ENCODE results near the gene SLC8A2.

Gene SLC8A2

DNA sequence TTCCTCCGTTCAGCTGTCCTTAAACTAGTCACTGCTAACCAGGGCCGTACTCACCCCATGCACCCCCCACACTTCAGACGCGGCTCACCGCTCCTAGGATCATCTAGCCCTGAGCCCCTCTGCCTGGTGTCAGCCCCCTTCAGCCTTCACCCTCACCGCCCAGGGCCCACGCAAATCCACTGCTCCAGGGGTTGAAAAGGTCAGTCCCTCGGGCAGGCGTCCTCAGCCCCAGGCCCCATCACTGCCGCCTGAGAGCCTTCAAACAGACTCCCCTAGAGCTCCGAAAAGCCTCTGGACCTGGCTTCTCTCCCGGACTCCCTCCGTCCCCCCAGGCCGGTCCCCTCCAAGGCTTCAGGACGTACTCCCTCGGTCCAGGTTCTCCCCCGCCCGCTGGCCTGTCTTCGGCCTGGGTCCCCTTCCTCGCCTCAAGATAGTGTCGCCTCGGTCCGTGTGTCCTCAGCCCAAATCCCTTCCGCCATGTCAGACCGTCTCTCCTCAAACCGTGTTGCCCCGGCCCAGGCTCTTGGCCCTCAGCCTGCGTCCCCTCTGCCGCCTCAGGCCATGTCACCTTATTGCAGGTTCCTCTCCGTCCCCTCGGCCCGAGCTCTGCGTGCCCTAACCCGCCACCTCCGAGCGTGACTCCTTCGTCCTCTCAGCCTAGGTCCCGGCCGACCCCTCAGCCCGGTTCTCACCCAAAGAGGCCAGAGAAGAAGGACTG, 42.6 kb upstream of the SLC8A2 start:
- H3K4me3 ChIP-seq (ENCODE audit: low read depth, low read length) = peak overlapping the region; percentile 99
- TF ChIP-seq, protein P1, sequence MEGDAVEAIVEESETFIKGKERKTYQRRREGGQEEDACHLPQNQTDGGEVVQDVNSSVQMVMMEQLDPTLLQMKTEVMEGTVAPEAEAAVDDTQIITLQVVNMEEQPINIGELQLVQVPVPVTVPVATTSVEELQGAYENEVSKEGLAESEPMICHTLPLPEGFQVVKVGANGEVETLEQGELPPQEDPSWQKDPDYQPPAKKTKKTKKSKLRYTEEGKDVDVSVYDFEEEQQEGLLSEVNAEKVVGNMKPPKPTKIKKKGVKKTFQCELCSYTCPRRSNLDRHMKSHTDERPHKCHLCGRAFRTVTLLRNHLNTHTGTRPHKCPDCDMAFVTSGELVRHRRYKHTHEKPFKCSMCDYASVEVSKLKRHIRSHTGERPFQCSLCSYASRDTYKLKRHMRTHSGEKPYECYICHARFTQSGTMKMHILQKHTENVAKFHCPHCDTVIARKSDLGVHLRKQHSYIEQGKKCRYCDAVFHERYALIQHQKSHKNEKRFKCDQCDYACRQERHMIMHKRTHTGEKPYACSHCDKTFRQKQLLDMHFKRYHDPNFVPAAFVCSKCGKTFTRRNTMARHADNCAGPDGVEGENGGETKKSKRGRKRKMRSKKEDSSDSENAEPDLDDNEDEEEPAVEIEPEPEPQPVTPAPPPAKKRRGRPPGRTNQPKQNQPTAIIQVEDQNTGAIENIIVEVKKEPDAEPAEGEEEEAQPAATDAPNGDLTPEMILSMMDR (IDR thresholded peaks at IDR 0.05; ENCODE audit: low read depth, low read length, missing control alignments) = no peak
- DNase-seq (ENCODE audit: low read depth) = no peak

DNA sequence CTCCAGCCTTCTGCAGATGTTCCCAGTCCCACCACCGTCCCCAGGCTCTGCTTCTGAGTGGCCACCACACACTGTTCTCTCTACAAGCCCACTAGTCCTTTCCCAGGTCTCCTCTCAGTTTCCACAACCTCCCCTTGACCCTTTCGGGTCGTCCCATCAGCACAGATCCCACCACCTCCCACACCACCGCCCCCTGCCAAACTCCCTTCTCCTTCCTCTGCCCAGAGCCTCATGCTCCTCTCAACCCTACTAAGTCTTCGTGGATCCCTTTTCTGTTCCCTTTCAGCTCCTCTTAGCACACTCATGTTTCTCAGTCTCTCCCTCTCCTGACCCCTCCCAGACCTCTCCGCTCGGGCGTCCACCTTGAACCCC, 41.2 kb upstream of the SLC8A2 start:
- H3K4me3 ChIP-seq (ENCODE audit: low read depth, low read length) = no peak overlapping the region; the same call in 1 of the 2 replicates
- no peak for DNase-seq (ENCODE audit: low read depth)
- TF ChIP-seq, protein P1 (IDR thresholded peaks at IDR 0.05; ENCODE audit: low read depth, low read length, missing control alignments) = no peak

DNA sequence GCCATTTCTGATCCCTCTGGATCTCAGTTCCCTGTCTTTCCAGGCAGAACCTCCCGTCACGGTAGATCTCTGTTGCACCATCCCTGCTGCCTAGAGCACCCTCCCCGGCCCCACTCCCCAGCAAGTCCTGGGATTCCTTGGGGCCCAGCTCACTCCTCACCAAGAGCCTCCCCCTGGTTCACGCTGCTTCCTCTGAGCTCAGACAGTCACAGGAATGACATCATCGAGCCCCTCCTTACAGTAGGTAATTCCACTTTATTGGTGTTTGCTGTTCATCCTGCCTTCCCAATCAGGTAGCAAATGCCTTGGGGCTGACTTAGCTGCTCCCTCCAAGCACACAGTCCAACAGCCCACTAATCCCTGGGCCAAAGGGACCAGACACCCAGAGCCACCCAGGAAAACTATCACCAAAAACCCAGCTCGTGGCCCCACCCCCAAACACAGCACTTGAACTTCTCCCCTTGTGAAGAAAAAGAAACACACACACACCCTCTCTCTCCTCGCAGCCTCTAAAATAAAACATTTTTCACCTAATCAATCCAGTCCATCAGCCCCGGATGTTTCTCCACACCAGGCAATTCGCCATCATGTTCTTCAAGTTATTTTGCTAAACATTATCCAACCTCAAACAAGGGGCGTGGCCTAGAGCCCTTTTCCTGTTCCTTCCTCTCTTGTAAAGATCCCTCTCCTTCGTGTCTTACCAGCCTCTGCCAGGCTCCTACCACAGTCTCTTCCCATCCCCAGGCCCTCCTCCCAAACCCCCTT, 40.7 kb upstream of the SLC8A2 start:
- H3K4me3 ChIP-seq (ENCODE audit: low read depth, low read length) = no peak overlapping the region
- TF ChIP-seq, protein P1 (IDR thresholded peaks at IDR 0.05; ENCODE audit: low read depth, low read length, missing control alignments) = no peak
- DNase-seq (ENCODE audit: low read depth) = no peak

DNA sequence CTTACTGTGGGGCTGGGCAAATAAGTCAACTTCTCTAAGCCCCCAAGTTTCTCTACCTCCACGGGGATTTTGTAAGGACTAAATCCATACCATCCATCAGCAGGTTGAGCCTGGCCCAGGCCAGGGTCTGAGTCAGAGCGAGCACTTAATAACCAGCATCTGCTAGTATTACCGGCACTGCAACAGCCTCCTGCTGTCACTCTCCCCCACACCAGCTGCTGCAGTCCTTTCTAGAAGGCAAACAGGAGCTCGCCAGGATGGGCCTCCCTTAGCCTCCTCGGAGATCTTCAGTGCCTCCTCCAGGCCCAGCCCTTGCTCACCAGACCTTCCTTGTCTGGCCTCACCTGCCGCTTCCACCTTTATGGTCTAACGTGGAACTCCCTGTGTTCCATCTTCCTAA, 40.0 kb upstream of the SLC8A2 start:
- H3K4me3 ChIP-seq (ENCODE audit: low read depth, low read length) = no peak overlapping the region
- DNase-seq (ENCODE audit: low read depth) = no peak
- TF ChIP-seq, protein P1 (IDR thresholded peaks at IDR 0.05; ENCODE audit: low read depth, low read length, missing control alignments) = no peak

DNA sequence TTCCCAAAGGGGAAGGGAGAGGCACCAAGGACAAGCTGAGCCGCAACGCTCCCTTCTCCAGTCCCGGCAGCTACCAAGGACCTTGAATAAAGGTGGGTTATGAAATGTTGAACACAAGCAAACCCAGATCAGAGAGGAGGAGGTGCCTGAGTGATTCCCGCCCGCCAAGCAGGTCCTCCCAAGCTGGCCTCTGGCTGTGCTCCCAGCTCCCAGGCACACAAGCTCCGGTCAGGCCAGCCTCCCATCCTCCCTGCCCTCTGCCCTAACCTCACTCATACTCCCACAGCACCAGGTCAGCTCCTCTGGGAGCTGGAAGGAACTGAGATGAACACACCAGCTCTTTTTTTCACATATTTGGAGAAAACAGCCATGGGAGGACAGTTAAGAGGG, 39.4 kb upstream of the SLC8A2 start:
- TF ChIP-seq, protein P1 (IDR thresholded peaks at IDR 0.05; ENCODE audit: low read depth, low read length, missing control alignments) = no peak
- no peak for DNase-seq (ENCODE audit: low read depth)

DNA sequence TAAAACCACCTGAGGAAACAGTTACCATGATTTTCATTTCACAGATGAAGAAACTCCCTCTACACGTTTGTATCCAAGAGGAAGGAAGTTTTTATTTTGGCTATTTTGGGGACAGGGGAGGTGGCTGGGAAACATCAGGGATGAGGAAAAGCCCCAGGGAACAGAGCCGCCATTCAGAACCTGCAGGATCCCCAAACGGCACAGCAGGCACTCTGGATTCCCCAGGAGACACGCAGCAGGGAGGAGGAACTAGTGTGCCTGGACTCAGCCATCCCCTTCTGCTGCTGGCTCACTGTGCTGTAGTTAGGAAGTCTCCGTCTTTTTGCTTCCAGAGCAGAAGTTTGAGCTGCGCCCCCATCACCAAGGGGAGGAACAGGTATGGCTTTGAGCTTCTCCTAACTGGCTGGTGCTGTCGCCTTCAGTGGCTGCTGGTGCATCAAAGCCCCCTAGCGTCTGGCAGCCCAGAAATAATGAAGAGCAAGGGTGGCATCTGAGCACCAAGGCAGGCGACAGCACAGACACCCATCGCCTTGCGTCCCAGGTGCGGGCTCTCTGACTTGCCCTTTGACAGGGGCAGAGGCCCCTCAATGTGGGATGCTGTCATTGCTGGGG, 38.9 kb upstream of the SLC8A2 start:
- TF ChIP-seq, protein P1 (IDR thresholded peaks at IDR 0.05; ENCODE audit: low read depth, low read length, missing control alignments) = no peak
- DNase-seq (ENCODE audit: low read depth) = no peak
- no peak overlapping the region for H3K4me3 ChIP-seq (ENCODE audit: low read depth, low read length)

More for the DNA sequence above, 39.4 kb upstream of the SLC8A2 start:
- H3K4me3 ChIP-seq (ENCODE audit: low read depth, low read length) = no peak overlapping the region
